ENCODE measurements around the gene GPR161.

GRCh38 chr1:168035345-168035744 is 101.4 kb downstream of the GPR161 start:
- TF ChIP-seq CTCF (IDR thresholded peaks at IDR 0.05) (no peak), POLR2A (IDR thresholded peaks at IDR 0.05) (no peak), POLR2AphosphoS5 (IDR thresholded peaks at IDR 0.05) (no peak), EP300 (IDR thresholded peaks at IDR 0.05) (no peak)
